B cell (primary cell): ENCODE results near the gene ANGPTL5. TPM values are rescaled to one million over a fixed set of nuclear protein-coding genes. Genes with fewer than 3 reads are reported as not detected.

Source experiments
- ATAC-seq: fragments of 200-7000 bp; cut with Tn5 transposase; one replicate; pipeline ENCODE4 v1.10.0; 2021; ENCODE audit warnings: low read depth, mild to moderate bottlenecking, moderate number of reproducible peaks, moderate library complexity
- CTCF ChIA-PET: fragments of 350-600 bp; sonication (Branson Sonifier 250); formaldehyde crosslinking; loops from one replicate; lab custom pipeline; 2021; ENCODE audit warnings: antibody characterized with exemption, inconsistent platforms; lab: Charles Lee
- POLR2A ChIA-PET: fragments of 350-600 bp; sonication (Branson Sonifier 250); formaldehyde crosslinking; loops from one replicate; lab custom pipeline; 2021; ENCODE audit warnings: antibody characterized with exemption; lab: Charles Lee
- DNase-seq: peaks from one replicate; pipeline ENCODE4 v3.0.0; 2013
- H2AFZ ChIP-seq: 2 replicates; pipeline ENCODE4 v1.6.1; 2012; ENCODE audit warnings: mild to moderate bottlenecking, low read depth, low read length; ENCODE audit not compliant: insufficient read depth, poor library complexity, severe bottlenecking
- H3K27ac ChIP-seq, 2 donors: 1 replicate in 1 of 2; 2 replicates in 1 of 2; pipeline ENCODE4 v1.5.1; 2012 to 2013; ENCODE audit warnings: low read length in 2 of 2, mild to moderate bottlenecking in 2 of 2, moderate library complexity in 1 of 2
- H3K27me3 ChIP-seq, 4 experiments: fragments of 200-600 bp in 1 of 4; sonication (generic) in 1 of 4; replicated peaks in 1 of 4; 1 replicate in 2 of 4; 2 replicates in 2 of 4; pipeline versions ENCODE4 v1.6.1 to v1.7.0; 2013 to 2016; ENCODE audit warnings: low read length in 3 of 4, mild to moderate bottlenecking in 2 of 4, mixed read lengths in 1 of 4, moderate library complexity in 1 of 4; ENCODE audit not compliant: insufficient read depth in 4 of 4, control insufficient read depth in 3 of 4; ENCODE audit errors: control extremely low read depth in 1 of 4
- H3K36me3 ChIP-seq, 2 experiments: replicated peaks in 1 of 2; 1 replicate in 1 of 2; 2 replicates in 1 of 2; pipeline versions ENCODE4 v1.6.1 to v1.7.1; 2013; ENCODE audit warnings: low read length in 1 of 2; ENCODE audit not compliant: insufficient read depth in 2 of 2, control insufficient read depth in 1 of 2; ENCODE audit errors: control extremely low read depth in 1 of 2, extremely low read depth in 1 of 2
- H3K4me1 ChIP-seq, 2 donors: fragments of 200-600 bp in 1 of 2; sonication (generic) in 1 of 2; 1 replicate in 1 of 2; 2 replicates in 1 of 2; pipeline versions ENCODE4 v1.5.1 to v1.6.1; 2013 to 2017; ENCODE audit warnings: low read length in 2 of 2; ENCODE audit not compliant: control insufficient read depth in 2 of 2, insufficient read depth in 2 of 2
- H3K4me2 ChIP-seq: replicated peaks from 2 replicates; pipeline ENCODE3; 2012; ENCODE audit warnings: mild to moderate bottlenecking, low read depth, low read length; ENCODE audit not compliant: poor library complexity, severe bottlenecking
- H3K4me3 ChIP-seq, 5 experiments: fragments of 200-600 bp in 1 of 5; sonication (generic) in 1 of 5; 1 replicate in 3 of 5; 2 replicates in 2 of 5; pipeline versions ENCODE4 v1.5.1 to v1.7.0; 2011 to 2016; ENCODE audit warnings: low read length in 4 of 5, mild to moderate bottlenecking in 4 of 5, low read depth in 2 of 5, control low read depth in 1 of 5, moderate library complexity in 1 of 5; ENCODE audit not compliant: insufficient read depth in 1 of 5; ENCODE audit errors: control extremely low read depth in 1 of 5, extremely low read depth in 1 of 5
- H3K79me2 ChIP-seq: fragments of 200-600 bp; sonication (generic); one replicate; pipeline ENCODE4 v1.6.0; 2016; ENCODE audit warnings: low read length; ENCODE audit not compliant: control insufficient read depth, insufficient read depth
- H3K9ac ChIP-seq: fragments of 200-600 bp; sonication (generic); 2 replicates; pipeline ENCODE4 v1.6.1; 2017; ENCODE audit warnings: mild to moderate bottlenecking, low read length, moderate library complexity
- H3K9me3 ChIP-seq, 3 donors: one replicate each; pipeline versions ENCODE4 v1.6.1 to v1.7.1; 2013; ENCODE audit warnings: low read length in 2 of 3; ENCODE audit not compliant: control insufficient read depth in 2 of 3, insufficient read depth in 1 of 3; ENCODE audit errors: control extremely low read depth in 1 of 3
- H4K20me1 ChIP-seq: 2 replicates; pipeline ENCODE4 v1.6.0; 2012; ENCODE audit warnings: mild to moderate bottlenecking, low read length; ENCODE audit not compliant: insufficient read depth, control insufficient read depth, poor library complexity, severe bottlenecking
- H3K27ac Mint-ChIP-seq: one replicate; pipeline ENCODE4 v1.8.0; 2021; ENCODE audit warnings: mixed read lengths
- H3K27me3 Mint-ChIP-seq: one replicate; pipeline ENCODE4 v1.8.0; 2021; ENCODE audit warnings: mixed read lengths
- H3K4me1 Mint-ChIP-seq: one replicate; pipeline ENCODE4 v1.8.0; 2021; ENCODE audit warnings: mixed read lengths
- H3K4me3 Mint-ChIP-seq: one replicate; pipeline ENCODE4 v1.8.0; 2021; ENCODE audit warnings: mixed read lengths
- H3K9me3 Mint-ChIP-seq: one replicate; pipeline ENCODE4 v1.8.0; 2022; ENCODE audit warnings: mixed read lengths; ENCODE audit not compliant: insufficient read depth
- EZH2 ChIP-seq: IDR thresholded peaks from 2 replicates; pipeline ENCODE4 v1.6.1; 2012; ENCODE audit warnings: borderline replicate concordance, low read depth, mild to moderate bottlenecking, moderate library complexity, low read length; ENCODE audit not compliant: insufficient read depth, poor library complexity, severe bottlenecking
- WGBS: methylation state at CpG from one replicate; pipeline ENCODE4 v1.1.5; 2013; ENCODE audit warnings: missing lambda C conversion rate; ENCODE audit not compliant: insufficient coverage; 5-methylcytosine and 5-hydroxymethylcytosine counted together
- intact Hi-C: fragments of 100-400 bp; cut with micrococcal nuclease; formaldehyde crosslinking; loops from one replicate; pipeline ENCODE4 v1.10.0; 2022
- polyA plus RNA-seq: library from polyadenylated mRNA; depleted of rRNA; stranded (reverse); fragments of >200 nt; gene quantifications from 2 replicates; pipeline ENCODE4 v1.2.3, GENCODE V29; 2012
- total RNA-seq, 2 donors: library from RNA; stranded (reverse); fragments of 120-200 nt in 1 of 2; gene quantifications; 1 replicate in 1 of 2; 2 replicates in 1 of 2; pipeline versions ENCODE4 v1.2.3 to v1.2.4, GENCODE V29; 2013 to 2022
- TF ChIP-seq, protein P1 (sequence below): fragments of 200-600 bp; IDR thresholded peaks from one replicate; pipeline ENCODE4 v1.8.0; 2022; ENCODE audit warnings: antibody characterized with exemption, mild to moderate bottlenecking

Gene ANGPTL5
- total and polyA plus RNA-seq, 2 donors (not counting 1 experiment from before 2014, with no cell fraction given): not detected

DNA sequence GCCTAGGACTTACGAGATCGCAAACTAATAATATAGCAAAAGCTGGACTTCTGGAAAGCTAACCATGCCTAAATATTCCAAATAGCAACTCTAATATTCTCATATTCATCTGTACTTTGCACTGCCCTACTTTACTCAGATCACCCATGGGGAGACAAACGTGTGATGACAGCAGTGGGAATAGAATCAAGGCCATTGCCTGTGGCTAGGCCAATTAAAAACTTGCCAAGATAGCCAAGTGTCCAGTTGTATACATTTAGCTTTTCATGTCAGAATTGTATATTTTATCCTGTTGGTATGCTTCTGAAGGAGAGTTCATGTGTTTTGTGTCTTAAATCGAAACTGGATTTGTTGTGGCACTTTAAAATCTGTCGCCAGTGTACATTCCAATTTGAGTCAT, 2.7 kb downstream of the ANGPTL5 start:
- H3K9me3 ChIP-seq: no peaks in the 10 kb centered on the region
- Mint-ChIP-seq H3K27ac (no peak overlapping the region), H3K4me1 (peaks cover 23% of the 10 kb centered on the region), H3K9me3 (no peaks in the 10 kb centered on the region), H3K27me3 (peaks cover 16% of the 10 kb centered on the region), H3K4me3 (no peak overlapping the region)
- no peak overlapping the region for H3K4me2 ChIP-seq
- H4K20me1 ChIP-seq: no peaks in the 10 kb centered on the region
- no peak overlapping the region for H2AFZ ChIP-seq
- no peak for DNase-seq
- ChIA-PET CTCF (no interaction called here), POLR2A (no interaction called here)
- no peak for TF ChIP-seq EZH2
- TF ChIP-seq, protein P1, sequence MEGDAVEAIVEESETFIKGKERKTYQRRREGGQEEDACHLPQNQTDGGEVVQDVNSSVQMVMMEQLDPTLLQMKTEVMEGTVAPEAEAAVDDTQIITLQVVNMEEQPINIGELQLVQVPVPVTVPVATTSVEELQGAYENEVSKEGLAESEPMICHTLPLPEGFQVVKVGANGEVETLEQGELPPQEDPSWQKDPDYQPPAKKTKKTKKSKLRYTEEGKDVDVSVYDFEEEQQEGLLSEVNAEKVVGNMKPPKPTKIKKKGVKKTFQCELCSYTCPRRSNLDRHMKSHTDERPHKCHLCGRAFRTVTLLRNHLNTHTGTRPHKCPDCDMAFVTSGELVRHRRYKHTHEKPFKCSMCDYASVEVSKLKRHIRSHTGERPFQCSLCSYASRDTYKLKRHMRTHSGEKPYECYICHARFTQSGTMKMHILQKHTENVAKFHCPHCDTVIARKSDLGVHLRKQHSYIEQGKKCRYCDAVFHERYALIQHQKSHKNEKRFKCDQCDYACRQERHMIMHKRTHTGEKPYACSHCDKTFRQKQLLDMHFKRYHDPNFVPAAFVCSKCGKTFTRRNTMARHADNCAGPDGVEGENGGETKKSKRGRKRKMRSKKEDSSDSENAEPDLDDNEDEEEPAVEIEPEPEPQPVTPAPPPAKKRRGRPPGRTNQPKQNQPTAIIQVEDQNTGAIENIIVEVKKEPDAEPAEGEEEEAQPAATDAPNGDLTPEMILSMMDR: no peak
- intact Hi-C loops: loop anchor here (1.0 to 10.0 kb wide), 2 partner anchors 541 to 1196 kb away; partner anchors contain the start of genes DYNC2H1 and TMEM123
- no peaks in the 10 kb centered on the region for H3K27me3 ChIP-seq
- peaks cover 18 to 21% of the 10 kb centered on the region in 2 donors for H3K4me1 ChIP-seq
- H3K27ac ChIP-seq: no peak overlapping the region
- H3K36me3 ChIP-seq: no peaks in the 10 kb centered on the region
- H3K79me2 ChIP-seq: no peaks in the 10 kb centered on the region
- no peak for ATAC-seq
- H3K9ac ChIP-seq: no peak overlapping the region
- WGBS: 100% methylated on average over 2 of the region's 5 CpGs
- no peak overlapping the region for H3K4me3 ChIP-seq

DNA sequence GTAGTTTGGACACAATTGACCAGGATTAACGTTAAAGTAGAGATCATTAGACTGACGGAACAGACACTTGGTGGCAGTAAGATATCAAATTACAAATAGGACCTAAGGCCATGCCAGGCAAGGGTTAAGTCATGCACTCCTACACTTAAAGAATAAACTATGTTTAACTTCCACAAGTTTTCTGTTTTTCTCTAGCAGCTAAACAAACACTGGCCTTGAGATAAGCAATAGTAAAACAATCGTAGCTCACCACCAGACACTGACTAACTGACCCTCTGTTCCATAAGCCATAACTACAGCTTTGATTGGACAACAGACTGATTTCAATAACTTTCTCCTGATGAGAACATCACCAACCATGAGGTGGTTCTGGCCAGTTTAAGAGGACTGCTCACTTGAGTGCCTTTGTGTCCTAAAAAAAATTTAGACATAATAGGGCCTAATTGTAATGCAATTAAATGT, 3.5 kb downstream of the ANGPTL5 start:
- ChIA-PET CTCF (no interaction called here), POLR2A (interaction anchor here (0.6 kb wide), 1 partner anchor 310 kb away, joined by 14 read pairs; no protein-coding TSS in a partner anchor)
- Mint-ChIP-seq H3K27ac (no peak overlapping the region), H3K27me3 (peaks cover 16% of the 10 kb centered on the region), H3K9me3 (no peaks in the 10 kb centered on the region), H3K4me1 (peaks cover 23% of the 10 kb centered on the region), H3K4me3 (no peak overlapping the region)
- no peak overlapping the region for H3K27ac ChIP-seq
- no peaks in the 10 kb centered on the region for H3K79me2 ChIP-seq
- no peak overlapping the region for H3K4me3 ChIP-seq
- DNase-seq (no peak), ATAC-seq (no peak)
- no peak overlapping the region for H2AFZ ChIP-seq
- intact Hi-C loops: loop anchor here (10.0 kb wide), 1 partner anchor 542 kb away; the partner anchor contains the start of gene TMEM123
- H3K9ac ChIP-seq: no peak overlapping the region
- WGBS: 80% methylated on average over 3 of the region's 3 CpGs
- H3K36me3 ChIP-seq: no peaks in the 10 kb centered on the region
- no peaks in the 10 kb centered on the region for H3K27me3 ChIP-seq
- TF ChIP-seq EZH2: no peak
- TF ChIP-seq, protein P1: no peak
- H3K4me1 ChIP-seq: peaks cover 18 to 21% of the 10 kb centered on the region in 2 donors
- H4K20me1 ChIP-seq: no peaks in the 10 kb centered on the region
- no peaks in the 10 kb centered on the region for H3K9me3 ChIP-seq
- no peak overlapping the region for H3K4me2 ChIP-seq
